Activated CD8-positive, alpha-beta memory T cell treated with anti-CD3 and anti-CD28 coated beads for 4 hours (primary cell): ENCODE results near the gene TBC1D2B.

Experiments
- DNase-seq, 2 donors: peaks; one replicate each; pipeline ENCODE4 v3.0.0-alpha.2; 2020; ENCODE audit warnings: low read depth in 2 of 2

The TBC1D2B gene

DNA sequence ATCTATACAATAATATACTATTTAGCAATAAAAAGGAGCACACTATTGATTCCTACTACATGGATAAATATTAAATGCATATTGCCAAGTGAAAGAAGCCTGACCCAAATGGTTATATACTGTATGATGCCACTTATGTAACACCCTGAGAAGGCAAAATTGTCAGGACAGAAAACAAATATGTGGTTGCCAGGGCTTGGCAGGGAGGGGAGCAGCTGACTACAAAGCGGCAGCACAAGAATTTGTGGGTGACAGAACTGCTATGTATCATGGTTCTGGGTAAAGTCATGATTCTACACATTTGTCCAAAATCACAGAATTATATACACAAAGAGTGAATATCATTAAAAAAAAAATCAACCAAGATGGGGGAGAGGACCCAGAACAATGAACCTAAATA lies 22.5 kb downstream of the TBC1D2B start:
- DNase-seq, result no peak

GRCh38 chr15:78054518-78054917 lies 23.0 kb downstream of the TBC1D2B start:
- DNase-seq, result no peak

DNA sequence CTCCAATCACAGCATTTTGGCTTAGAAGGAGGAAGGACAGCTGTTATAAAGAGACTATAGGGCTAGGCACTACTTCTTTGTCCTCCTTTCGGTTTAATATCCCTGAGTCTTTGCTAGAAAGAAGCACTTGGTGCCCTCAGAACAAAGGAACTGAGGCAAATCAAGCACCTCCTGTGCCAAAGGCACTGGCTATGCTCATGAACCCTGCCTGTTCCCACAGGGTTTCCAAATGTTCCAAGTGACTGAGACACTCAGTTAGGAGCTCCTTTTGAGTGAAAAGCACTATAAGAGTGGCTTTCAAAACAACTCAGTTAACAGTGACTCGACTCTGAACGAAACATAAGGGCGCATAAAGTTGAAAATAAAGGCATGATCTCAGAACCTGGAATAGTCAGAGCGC lies 25.0 kb downstream of the TBC1D2B start:
- DNase-seq, result no peak

DNA sequence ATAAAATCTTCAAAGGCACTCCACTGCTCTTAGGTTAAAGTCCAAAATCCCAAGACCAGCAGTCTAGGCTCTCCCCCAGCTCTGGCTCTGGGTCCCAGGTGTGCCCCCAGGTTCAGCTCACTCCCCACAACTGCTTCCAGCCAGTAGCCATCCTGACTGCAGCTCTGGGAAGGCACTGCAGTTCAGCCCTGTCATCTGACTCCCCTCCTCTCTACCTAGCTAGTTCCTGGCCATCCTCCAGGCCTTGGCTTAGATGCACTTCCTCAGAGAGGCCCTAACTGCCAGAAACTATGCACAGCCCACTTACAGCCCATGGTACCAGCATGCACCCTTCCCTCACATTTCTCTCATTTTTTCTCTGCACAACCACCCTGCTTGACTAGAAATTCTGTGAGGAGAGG lies 25.5 kb downstream of the TBC1D2B start:
- no peak for DNase-seq

DNA sequence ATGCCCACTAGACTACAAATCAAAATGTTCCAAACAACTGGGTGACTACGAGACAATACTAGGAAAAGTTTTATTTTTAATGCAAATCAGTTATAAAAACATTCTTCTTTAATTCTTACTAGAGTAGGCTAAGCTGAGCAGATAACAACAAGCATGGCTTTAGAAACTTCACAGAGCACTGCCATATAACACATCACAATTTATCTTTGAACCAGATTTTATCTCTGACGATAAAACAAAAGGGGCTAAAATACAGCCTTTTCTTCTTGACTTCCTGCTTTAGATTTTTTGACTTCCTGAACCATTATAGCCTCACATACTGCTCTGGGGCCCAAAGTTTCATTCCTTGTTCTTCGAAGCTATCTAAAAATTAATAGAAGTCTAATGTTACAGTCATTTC lies 25.9 kb downstream of the TBC1D2B start:
- no peak for DNase-seq

- no peak for DNase-seq
Measured at GRCh38 chr15:78050826-78051225, 26.7 kb downstream of the TBC1D2B start.

GRCh38 chr15:78050441-78050809 lies 27.1 kb downstream of the TBC1D2B start:
- DNase-seq, result no peak

GRCh38 chr15:78049691-78050440 lies 27.6 kb downstream of the TBC1D2B start:
- DNase-seq, result peak in 1 of 2 donors; percentile 57

DNA sequence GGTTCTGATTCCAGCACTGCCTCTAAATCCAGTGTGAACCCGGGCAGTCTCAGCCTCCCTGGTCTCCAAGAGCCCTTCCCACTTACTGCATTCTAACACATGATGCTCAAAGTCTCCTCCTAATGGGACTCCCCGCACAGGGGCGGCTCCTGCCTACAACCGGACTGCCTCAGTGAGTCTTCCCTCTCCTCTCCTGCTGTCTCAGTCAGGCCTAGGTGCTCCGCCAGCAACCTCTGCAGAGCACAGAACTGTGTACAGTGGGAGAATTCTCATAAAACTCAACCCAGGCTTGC lies 28.9 kb downstream of the TBC1D2B start:
- DNase-seq, result no peak

DNA sequence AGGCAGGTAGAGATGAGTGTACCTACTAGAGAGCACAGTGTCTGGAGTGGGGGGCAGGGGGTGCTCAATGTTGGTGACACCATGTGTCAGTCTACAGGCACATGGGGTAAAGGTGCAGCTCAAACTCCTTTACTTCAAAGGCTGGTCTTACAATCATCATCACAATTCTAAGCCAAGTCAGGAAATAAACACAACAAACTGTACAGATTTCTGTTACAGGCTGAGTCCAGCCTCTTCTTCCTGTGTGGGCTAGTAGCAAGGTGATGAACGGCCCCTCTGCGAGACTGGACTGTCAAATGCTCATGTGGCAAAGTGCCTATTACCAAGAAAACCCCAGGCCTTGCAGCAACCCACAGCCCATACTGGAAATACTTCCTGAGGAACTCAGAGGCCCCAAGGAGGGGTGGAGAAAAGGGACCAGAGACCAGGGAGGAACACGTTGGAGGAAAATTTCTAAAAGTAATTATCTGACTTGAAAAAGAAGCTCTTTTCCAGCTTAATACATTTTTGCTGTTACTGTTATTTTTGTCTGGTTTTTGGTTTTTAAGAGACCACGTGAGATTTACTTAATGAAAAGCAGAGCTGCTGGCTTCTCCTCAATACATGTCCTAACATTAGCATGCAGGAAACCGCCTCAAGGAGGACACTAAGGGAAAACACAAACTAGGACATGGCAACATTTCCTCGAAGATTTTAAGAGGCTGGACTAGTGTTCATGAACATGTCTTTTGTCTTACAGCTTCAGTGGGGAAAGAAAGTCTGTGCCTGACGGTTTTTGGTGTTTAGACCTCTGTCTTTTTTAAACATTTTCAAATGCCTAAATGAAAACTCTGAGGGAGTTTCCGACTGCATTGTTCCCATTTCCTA lies 29.5 kb downstream of the TBC1D2B start:
- no peak for DNase-seq

- no peak for DNase-seq
Measured at GRCh38 chr15:78046796-78047341, 30.6 kb downstream of the TBC1D2B start.

- no peak for DNase-seq
Measured at GRCh38 chr15:78045189-78045588, 32.3 kb downstream of the TBC1D2B start.

DNA sequence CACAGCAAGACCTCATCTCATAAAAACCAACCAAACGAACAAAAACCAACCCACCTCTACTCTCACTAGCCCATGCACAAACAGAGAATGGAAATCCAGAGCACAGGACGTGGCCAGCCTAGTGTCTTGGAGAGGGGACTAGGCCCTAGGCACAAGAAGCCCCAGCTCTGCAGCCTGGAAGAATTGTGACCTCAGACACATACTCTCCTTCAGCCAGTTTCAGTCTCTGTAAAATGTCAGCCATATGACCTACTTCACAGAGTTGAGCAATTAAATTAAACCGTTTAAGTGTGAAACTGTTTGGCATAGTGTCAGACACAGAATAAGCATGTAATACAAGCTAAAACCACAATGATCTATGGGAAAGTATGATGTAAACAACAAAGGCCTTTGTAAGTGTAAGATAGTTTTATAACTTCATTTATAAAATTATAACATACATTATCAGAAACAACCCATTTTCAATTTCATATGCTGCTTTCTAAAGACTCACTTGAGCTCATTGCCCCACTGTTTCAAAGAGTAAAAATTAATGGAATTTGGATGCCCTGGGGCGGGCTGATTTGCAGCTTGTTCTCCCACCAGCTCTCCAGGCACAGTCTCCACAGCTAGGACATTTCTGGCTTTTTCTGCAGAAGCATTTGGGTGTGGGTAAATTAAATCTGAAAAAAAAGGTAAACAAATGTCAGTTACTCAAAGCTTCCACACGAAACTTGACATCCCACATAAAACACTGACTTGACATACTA lies 32.9 kb downstream of the TBC1D2B start:
- no peak for DNase-seq

DNA sequence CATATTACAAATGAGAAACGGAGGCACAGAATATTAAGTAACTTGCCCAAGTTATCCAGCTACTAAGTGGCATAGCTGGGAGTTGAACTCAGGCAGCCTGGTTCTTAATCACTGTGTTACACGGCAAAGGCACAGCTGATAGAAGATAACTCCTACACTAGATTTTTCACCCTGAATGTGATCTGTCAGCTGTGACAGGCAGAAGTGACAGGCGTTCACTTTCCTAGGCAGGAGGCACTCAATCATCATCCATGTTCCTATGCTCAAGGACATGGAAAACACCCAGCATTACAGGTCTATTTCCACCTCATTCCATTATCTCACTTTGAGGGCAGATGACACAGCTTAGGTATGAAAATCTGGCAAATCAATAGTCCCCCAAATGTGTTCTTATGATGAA lies 35.6 kb downstream of the TBC1D2B start:
- DNase-seq, result no peak

- no peak for DNase-seq
Measured at GRCh38 chr15:78040653-78041244, 36.8 kb downstream of the TBC1D2B start.

DNA sequence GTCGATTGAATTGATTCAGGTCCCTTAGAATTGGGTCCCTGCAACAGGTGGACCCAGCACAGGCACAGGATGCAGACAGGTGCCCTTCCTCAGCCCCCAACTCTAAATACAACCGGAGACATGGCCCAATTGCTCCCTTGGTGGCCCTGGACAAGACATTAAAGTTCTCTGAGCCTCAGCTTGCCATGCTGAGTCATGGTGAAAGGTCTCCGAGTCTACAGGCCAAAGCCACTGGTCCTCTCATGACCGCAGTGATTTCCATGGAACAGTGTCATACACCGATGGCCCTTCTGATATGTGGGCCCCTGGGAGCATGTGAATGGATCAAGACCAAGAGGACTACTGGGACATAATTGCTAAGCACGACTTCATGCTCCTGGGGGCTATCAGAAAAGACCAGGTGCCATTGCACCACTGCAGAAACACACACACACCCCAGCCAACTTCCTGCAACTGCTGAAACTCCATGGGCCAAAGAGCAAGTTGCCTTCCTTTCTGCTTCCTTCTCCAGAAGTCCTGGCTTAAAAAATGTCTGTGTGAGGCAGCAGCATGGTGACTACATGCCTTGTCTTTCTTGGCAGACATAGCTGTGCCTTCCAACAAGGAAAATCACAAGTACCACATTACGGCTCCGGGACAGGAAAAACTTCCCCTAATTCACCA lies 38.8 kb downstream of the TBC1D2B start:
- DNase-seq, result no peak

- no peak for DNase-seq
Measured at GRCh38 chr15:78037779-78038305, 39.7 kb downstream of the TBC1D2B start.

- DNase-seq, result no peak
Measured at GRCh38 chr15:78037328-78037727, 40.2 kb downstream of the TBC1D2B start.

- DNase-seq, result no peak
Measured at GRCh38 chr15:78035861-78036476, 41.5 kb downstream of the TBC1D2B start.

- peak in 1 of 2 donors; percentile 48 for DNase-seq
Measured at GRCh38 chr15:78035321-78035751, 42.2 kb downstream of the TBC1D2B start.
